Vagina (tissue), 2 donors: ENCODE data around the gene SH3RF2.

ENCODE experiments used
- CTCF ChIP-seq, 3 experiments: fragments of 450-650 bp in 2 of 3; fragments of 200-600 bp in 1 of 3; sonication (generic) in 1 of 3; IDR thresholded peaks; one replicate each; pipeline ENCODE4 v1.5.1; 2017 to 2019; ENCODE audit warnings: antibody characterized with exemption in 3 of 3, mild to moderate bottlenecking in 2 of 3, moderate library complexity in 2 of 3
- POLR2A ChIP-seq, 2 donors: fragments of 450-650 bp; IDR thresholded peaks; one replicate each; pipeline ENCODE4 v1.6.1; 2017; ENCODE audit warnings: antibody characterized with exemption in 2 of 2, mild to moderate bottlenecking in 2 of 2, moderate library complexity in 2 of 2

GRCh38 chr5:146088098-146088497, 151.7 kb downstream of the SH3RF2 start:
- TF ChIP-seq CTCF (IDR thresholded peaks at IDR 0.05) (no peak), POLR2A (IDR thresholded peaks at IDR 0.05) (no peak)
